Measurements from ENCODE around the gene CMTR1. TPM values are rescaled to one million over a fixed set of nuclear protein-coding genes. Genes with fewer than 3 reads are reported as not detected.
A peak's percentile ranks its signal among the peaks of the same experiment; 100 is the strongest.

Gene CMTR1
- total RNA-seq, 4 donors from 2014 or later, result 35.1 to 49.2 (median 41.4) TPM

- no peak for ATAC-seq
- TF ChIP-seq CTCF (IDR thresholded peaks at IDR 0.05), result no peak
- no peak for TF ChIP-seq EP300 (IDR thresholded peaks at IDR 0.05)
- TF ChIP-seq POLR2AphosphoS5 (IDR thresholded peaks at IDR 0.05), result no peak
- no peak for TF ChIP-seq POLR2A (IDR thresholded peaks at IDR 0.05)
- Histone ChIP-seq H3K4me1 (peaks cover 0 to 1% (median 0%) of the 10 kb centered on the region in 3 donors), H3K4me3 (no peak overlapping the region), H3K36me3 (no peaks in the 10 kb centered on the region), H3K9me3 (peaks cover 0 to 4% (median 0%) of the 10 kb centered on the region in 3 donors), H3K27ac (no peak overlapping the region), H3K27me3 (peaks cover 10% of the 10 kb centered on the region)
- 83 to 94% methylated on average over 5 to 6 of the region's 6 CpGs for WGBS, 2 donors (ENCODE audit: low coverage in 1 of 2)
Measured at GRCh38 chr6:37426945-37427510, 6.0 kb upstream of the CMTR1 start.

GRCh38 chr6:37429352-37429750 lies 3.7 kb upstream of the CMTR1 start:
- 69% methylated on average over 2 of the region's 2 CpGs; no CpG with 5 or more reads in 1 of the 2 donors for WGBS, 2 donors (ENCODE audit: low coverage in 1 of 2)
- TF ChIP-seq EP300 (IDR thresholded peaks at IDR 0.05) (no peak), POLR2AphosphoS5 (IDR thresholded peaks at IDR 0.05) (no peak), CTCF (IDR thresholded peaks at IDR 0.05) (no peak), POLR2A (IDR thresholded peaks at IDR 0.05) (no peak)
- H3K4me3 ChIP-seq, result no peak overlapping the region
- H3K36me3 ChIP-seq, result no peaks in the 10 kb centered on the region
- peaks cover 3 to 16% (median 8%) of the 10 kb centered on the region in 3 donors for H3K4me1 ChIP-seq
- H3K27me3 ChIP-seq, result peaks cover 6% of the 10 kb centered on the region
- no peak overlapping the region for H3K27ac ChIP-seq
- peaks cover 0 to 4% (median 0%) of the 10 kb centered on the region in 3 donors for H3K9me3 ChIP-seq
- no peak for ATAC-seq

- peak; percentile 19 for ATAC-seq
- H3K4me3 ChIP-seq, result peak overlapping the region; percentile 76 to 91
Measured at GRCh38 chr6:37432590-37432915, 468 bp upstream of the CMTR1 start.

GRCh38 chr6:37433657-37434271 lies 743 bp downstream of the CMTR1 start:
- peaks cover 3 to 41% (median 8%) of the 10 kb centered on the region in 3 donors for H3K4me1 ChIP-seq
- H3K4me3 ChIP-seq, result peak overlapping the region; percentile 76 to 91
- WGBS, 2 donors (ENCODE audit: low coverage in 1 of 2), result 7 to 9% methylated on average over 6 to 12 of the region's 13 CpGs
- no peak for ATAC-seq
- peaks cover 0 to 35% of the 10 kb centered on the region in 2 donors for H3K36me3 ChIP-seq
- no peaks in the 10 kb centered on the region for H3K9me3 ChIP-seq
- no peak for TF ChIP-seq POLR2A (IDR thresholded peaks at IDR 0.05)
- no peak for TF ChIP-seq EP300 (IDR thresholded peaks at IDR 0.05)
- TF ChIP-seq POLR2AphosphoS5 (IDR thresholded peaks at IDR 0.05), result no peak
- TF ChIP-seq CTCF (IDR thresholded peaks at IDR 0.05), result no peak
- no peaks in the 10 kb centered on the region for H3K27me3 ChIP-seq
- H3K27ac ChIP-seq, result peak overlapping the region; percentile 81 to 97 (median 94)

More at GRCh38 chr6:37432590-37432915, 468 bp upstream of the CMTR1 start:
- H3K9me3 ChIP-seq, result no peaks in the 10 kb centered on the region
- peak overlapping the region; percentile 37 to 97 (median 94) for H3K27ac ChIP-seq
- TF ChIP-seq POLR2AphosphoS5 (IDR thresholded peaks at IDR 0.05) (no peak), POLR2A (IDR thresholded peaks at IDR 0.05) (no peak), CTCF (IDR thresholded peaks at IDR 0.05) (no peak), EP300 (IDR thresholded peaks at IDR 0.05) (no peak)
- H3K36me3 ChIP-seq, result peaks cover 0 to 23% of the 10 kb centered on the region in 2 donors
- no peaks in the 10 kb centered on the region for H3K27me3 ChIP-seq
- 7 to 13% methylated on average over 6 of the region's 7 CpGs for WGBS, 2 donors (ENCODE audit: low coverage in 1 of 2)
- peaks cover 3 to 34% (median 8%) of the 10 kb centered on the region in 3 donors for H3K4me1 ChIP-seq

GRCh38 chr6:37435373-37435772 lies 2.4 kb downstream of the CMTR1 start:
- no peaks in the 10 kb centered on the region for H3K9me3 ChIP-seq
- H3K4me1 ChIP-seq, result peaks cover 3 to 48% (median 8%) of the 10 kb centered on the region in 3 donors
- 57% methylated on average over 1 to 4 of the region's 4 CpGs for WGBS, 2 donors (ENCODE audit: low coverage in 1 of 2)
- no peak for TF ChIP-seq POLR2AphosphoS5 (IDR thresholded peaks at IDR 0.05)
- TF ChIP-seq CTCF (IDR thresholded peaks at IDR 0.05), result no peak
- TF ChIP-seq POLR2A (IDR thresholded peaks at IDR 0.05), result no peak
- TF ChIP-seq EP300 (IDR thresholded peaks at IDR 0.05), result no peak
- no peak overlapping the region for H3K4me3 ChIP-seq
- H3K27me3 ChIP-seq, result no peaks in the 10 kb centered on the region
- ATAC-seq, result no peak
- H3K27ac ChIP-seq, result no peak overlapping the region
- peaks cover 0 to 51% of the 10 kb centered on the region in 2 donors for H3K36me3 ChIP-seq
